ENCODE data around the gene ZNF385C.

ZNF385C gene

DNA sequence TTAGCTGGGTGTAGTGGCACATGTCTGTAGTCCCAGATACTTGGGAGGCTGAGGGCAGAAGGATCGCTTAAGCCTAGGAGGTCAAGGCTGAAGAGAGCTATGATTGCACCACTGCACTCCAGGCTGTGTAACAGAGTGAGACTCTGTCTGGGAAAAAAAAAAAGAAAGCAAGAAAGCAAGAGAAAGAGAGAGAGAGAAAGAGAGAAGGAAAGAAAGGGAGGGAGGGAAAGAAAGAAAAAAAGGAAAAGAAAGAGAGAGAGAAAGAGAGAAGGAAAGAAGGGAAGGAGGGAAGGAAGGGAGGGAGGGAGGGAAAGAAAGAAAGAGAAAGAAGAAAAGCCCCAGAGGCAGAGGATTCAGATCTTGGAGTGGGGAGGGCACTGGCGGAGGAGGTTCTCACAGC is 7.7 kb upstream of the ZNF385C start:
- DNase-seq: no peak

- DNase-seq: no peak
These were observed 6.0 kb upstream of the ZNF385C start for GRCh38 chr17:42104264-42104663.

DNA sequence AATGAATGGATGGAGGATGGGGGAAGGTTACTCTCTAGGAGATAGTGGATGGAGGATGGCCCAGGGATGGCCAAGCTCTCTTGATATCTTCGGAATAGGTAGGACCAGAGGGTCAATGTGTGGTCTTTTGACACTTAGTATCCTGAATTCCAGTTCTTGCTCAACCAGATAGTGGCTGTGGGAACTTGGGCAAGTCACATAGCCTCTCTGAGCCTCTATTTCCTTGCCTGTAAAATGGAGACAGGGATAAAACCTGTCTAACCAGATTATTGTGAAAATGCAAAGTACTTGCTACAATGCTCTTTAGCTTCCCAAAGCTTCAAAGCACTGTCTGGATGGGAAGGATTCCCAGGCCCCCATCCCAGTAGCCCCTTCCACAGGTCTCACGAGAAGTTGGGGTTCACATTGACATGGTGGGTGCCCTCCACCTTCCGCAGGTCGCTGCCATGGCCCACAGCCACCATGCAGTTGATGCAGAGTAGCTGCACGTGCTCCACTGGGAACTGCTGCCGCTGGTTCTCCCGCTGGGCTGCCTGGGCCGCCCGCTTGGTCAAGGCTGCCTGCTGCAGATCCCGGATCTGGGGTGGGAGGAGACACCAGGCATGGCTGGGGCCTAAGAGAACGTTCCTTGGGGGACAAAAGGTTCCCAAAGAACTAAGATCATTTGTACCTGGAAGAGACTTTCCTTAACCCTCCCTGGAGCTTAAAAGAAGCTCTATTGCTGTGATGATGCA is 5.1 kb upstream of the ZNF385C start:
- no peak for DNase-seq

DNA sequence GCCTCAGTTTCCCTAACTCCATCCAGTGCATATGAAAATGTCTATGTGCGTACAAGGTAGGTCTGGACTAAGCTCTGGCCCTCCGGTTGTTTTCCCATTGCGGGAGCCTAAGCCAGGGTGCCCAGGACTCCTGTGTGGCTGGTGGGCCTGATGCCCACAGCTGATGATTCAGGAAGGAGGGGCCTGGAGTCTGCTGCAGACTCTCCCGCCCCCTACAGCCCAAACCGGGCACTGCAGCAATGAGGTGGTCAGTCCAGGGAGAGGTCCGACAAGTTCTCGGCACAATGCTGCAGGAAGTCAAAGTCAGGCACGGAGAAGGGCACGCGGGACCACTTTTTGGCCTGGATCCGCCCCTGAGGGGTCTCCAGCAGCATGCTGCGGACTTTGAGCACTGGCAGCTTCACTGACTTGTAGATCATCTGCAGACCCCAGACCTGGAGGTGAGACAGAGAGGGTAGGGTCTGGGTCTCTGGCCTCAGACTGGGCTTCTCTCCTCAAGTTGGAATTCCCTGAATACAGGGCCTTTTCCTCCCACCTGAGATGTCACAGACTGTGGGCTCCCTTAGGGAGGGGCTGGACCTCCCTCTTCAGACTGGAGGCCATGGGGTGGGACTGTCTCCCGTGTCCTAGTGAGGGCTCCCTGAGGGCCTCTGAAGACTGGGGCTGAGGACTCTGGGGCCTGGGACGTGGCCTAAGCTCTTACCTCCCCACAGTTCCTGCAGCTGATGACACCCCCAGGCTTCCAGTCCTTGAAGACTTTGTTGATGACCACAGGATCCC is 3.4 kb upstream of the ZNF385C start:
- no peak for DNase-seq

DNA sequence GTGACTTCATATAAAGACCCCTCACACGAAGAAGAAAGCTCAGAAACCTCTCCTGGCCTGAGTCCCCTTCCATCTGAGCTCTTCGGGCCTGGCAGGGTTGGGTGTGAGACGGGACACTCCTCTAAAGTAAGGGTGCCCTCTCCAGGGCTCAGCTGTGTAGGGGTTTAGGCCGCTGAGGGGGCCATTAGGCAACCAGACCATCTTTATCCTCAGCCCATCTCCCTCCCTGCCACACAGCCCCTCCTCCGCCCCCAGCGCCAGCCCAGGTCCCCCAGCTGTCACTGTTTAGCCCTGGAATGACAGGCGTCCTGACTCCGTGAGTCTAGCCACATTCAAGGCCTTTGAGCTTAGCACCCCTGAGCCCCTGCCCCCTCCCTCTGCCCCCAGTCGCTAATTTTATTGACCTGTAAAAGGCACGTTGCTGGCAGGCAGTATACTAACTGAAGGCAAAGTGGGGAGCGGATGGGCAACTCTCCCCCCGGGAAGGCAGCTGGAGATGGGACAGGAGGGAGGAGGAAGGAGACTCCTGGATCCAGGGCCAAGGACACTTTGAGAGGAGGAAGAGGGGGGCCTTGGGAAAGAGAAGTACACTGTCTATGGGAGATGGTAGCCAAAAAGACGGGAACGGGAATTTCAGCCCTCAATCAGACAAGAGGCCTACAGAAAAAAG is 592 bp upstream of the ZNF385C start:
- no peak for DNase-seq

GRCh38 chr17:42096360-42097111 is 1.7 kb downstream of the ZNF385C start:
- no peak for DNase-seq

DNA sequence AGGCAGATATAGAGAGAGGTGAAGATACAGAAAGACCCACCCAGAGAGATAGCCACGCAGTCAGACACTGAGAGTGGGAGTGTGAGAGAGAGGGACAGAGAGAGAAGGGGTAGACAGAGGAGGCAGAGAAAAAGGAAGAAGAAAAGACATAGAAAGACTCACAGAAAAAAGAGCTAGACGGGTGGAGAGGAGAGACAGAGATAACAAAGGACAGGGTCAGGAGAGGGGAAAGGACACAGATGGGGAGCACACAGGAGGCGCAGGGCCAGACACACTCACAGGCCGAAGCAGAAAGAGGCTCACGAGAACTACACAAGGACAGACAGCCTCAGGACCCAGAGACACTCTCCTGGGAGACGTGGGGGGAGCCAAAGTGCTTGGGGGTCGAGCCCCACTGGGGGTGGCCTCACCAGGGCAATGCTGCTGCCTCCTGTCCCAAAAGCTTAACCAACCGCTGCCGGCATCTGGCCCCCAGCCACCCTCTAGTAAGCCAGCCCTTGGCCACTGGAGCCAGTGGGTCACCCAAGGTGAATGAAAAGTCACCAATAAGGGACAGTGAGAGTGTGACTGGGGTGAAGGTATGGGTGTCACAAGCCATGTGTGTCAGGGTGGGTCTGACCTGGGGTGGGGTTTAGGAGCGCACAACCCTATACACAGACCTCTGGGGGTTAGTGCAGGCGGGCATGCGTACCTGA is 3.8 kb downstream of the ZNF385C start:
- DNase-seq: no peak

DNA sequence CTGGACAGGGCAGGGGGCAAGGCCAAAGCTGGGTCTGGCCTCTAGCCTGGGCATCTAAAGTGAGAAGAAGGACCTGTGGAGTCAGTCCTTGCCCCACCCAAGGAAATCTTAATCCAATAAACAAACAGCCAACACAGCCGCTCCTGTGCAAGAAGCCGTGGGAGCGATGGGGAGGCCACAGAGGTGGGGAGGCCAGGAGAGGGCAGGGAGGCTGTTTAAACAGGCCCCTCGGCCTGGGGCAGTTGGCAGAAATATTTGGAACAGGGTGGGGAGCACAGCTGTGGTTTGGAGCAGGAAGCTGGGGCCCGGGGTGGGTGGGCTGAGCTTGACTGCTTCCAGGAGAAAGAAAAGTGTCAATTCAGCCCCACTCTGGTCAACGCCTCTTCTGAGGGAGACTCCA is 5.3 kb downstream of the ZNF385C start:
- no peak for DNase-seq

DNA sequence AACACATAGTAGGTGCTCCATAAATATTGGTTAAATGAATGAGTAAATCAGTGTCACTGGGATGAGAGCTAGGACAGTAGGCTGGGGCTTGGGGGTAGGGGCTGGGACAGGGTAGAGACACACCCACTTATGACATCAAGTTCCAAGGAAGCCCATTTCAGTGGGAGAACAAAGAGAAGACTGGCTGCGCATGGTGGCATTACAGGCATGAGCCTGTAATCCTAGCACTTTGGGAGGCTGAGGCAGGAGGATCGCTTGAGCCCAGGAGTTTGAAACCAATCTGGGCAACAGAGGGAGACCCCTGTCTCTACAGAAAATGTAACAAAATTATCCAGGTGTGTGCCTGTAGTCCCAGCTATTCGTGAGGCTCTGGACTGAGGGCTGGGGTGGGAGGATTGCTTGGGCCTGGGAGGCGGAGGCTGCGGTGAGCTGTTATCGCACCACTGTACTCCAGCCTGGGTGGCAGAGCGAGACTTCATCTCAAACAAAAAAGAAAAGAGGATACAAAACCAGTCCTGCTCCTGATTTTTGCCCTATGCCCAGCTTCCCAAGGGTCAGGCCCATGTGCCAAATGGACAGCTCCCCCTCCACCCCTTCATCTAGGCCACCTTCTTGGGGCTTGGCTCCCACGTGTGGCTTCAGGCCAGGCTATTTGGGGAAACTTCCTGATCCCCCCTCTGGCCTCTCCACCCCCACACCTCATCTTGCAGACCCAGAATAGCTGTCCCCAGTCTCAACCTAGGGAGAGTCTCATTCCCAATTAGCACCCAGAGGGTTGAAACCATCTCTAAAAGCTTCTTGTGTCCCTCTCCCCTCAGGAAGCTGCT is 7.1 kb downstream of the ZNF385C start:
- DNase-seq: no peak

DNA sequence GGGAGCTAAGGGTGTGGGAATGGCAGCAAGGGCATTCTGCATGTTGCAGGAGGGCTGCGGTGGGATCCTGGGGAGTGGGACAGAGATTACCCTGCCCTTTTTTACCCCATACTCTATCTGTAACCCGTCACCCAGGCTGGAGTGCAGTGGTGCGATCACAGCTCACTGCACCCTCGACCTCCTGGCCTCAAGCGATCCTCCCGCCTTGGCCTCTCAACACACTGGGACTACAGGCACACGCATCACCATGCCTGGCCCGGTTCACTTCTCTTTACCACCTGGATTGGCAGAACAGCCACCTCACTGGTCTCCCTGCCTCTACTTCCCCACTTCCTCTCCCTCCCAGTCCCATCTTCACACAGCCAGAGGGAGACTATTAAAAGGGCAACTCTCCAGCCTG is 9.5 kb downstream of the ZNF385C start:
- DNase-seq: no peak

DNA sequence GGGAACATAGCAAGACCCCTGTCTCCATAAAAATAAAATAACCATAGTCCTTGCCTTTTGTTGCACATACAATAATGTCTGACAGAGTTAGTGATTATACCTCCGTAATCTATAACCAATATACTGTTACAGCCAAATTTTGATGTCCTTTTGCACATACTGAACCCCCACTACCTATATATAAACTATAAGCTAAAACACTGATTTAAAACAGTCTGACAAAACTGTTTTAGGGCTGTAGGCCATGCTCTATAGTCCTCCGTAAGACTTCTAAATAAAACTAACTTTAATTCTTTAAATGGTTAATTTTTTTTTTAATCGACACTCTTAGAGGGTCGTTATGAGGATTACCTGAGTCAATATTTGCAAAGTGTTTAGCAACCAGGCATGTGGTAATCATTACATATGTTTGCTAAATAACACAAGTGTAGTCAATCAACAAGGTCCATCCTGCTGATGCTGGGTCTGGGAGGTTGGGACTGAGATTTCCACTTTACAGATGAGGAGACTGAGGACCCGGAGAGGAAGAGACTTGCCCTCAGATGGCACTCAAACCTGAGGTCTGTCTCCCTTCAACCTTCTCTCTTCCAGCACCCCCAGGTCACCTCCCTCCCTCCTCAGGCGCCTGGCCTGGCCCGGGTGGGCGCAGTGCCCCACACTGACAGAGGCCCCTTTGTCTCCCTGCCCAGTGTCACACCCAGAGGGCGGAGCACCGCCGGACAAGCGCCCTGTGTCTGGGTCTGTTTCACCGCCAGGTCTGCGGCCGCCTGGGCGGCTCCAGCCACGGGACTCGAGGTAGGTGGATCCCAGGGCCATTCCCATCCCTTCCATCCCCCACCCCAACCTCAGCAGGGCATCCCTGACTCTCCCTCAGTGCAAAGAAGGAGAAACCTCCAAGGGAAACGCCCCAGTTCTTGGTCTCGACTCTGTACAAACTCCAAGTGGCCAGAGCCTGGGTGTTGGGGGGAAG is 10.3 kb downstream of the ZNF385C start:
- no peak for DNase-seq

DNA sequence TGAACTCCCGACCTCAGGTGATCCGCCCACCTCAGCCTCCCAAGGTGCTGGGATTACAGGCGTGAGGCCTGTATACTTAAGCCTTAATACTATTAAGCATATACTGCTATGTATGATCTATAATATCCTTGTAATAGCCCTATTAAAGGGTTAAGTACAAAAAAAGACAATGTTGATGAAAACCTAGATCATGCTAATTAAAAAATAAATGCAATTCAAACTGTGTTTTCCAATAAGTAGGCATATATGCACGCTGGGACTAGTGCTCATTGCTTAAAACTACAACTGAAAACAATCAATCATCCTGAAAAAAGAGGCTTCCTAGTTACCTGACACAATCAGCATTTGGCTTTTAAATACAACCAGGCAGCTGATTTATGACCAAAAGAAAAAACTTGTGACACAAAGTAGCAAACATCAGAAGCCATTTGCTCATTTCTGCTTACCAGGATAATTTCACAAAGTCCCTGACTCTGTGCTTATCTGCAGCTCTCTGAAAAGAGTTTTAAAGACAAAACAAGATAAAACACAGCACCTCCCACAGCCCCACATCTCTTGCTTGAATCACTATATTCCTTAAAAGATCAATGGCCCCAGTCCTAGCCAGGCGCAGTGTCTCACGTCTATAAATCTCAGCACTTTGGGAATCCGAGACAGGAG is 11.1 kb downstream of the ZNF385C start:
- DNase-seq: no peak

DNA sequence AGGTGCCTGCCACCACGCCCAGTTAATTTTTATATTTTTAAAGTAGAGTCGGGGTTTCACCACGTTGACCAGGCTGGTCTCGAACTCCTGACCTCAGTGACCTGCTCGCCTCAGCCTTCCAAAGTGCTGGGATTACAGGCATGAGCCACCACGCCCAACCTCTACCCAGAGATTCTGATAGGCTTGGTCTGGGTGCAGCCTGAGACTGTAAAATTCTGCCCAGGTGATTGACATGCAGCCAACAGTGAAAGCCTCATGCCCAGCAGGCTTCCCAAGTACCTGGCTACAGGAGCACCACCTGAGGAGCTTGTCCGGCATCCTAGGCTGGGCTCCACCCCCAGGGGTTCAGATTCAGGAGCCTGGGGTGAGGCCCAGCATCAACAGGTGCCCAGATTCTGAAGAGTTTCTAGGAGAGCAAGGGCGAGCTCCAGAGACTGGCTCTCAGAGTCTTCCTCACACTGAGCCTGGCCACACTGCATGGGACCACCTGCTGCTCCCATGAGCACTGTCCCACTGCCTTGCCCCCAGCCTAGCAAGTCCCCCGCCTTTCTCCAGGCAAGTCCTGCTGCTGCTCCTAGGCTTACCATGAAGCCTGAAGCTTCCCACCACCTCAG is 16.6 kb downstream of the ZNF385C start:
- DNase-seq: no peak

DNA sequence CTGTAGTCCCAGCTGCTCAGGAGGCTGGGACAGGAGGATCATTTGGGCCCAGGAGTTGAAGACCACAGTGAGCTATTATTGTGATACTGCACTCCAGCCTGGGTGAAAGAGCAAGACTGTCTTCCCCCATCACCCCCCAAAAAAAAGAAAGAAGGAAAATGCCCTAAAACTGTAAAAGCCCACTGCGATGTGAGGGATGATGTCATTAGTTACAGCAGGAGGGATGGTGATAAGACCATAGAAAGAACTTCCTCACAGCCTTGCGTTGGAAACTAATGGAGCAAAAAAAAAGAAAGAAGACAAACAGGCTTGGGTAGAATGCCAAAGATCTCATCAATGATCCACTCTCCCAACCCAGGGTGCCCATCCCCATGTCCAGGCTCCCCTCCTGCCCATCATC is 18.7 kb downstream of the ZNF385C start:
- no peak for DNase-seq

DNA sequence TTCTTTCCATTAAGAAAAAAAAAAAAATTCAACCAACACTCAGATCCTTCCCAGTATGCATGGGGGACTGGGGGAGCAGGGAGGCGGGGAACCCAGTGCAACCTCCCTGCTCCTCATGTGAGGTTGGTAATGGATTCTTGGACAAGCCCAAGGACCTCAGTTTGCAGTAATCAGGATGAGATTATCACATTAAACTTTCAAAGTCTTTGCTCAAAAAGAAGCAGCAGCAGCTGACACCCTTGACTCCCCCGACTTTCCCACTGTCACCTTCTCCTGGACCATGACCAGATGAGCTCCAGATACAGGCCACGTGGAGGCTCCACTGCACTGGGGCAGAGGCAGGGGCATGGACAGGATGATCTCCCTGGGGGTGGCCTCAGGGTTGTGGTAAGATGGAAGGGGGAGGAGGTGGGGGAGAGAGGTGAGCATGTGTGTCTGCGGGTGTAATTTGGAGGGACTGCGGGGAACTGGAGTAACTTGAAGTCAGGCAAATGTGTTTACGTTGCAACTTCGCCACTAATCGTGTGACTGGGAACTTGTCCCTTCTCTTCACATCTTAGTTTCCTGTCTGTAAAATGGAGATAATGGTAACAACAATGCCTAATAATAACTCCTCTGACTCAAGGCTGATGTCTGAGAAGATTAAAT is 19.8 kb downstream of the ZNF385C start:
- no peak for DNase-seq

DNA sequence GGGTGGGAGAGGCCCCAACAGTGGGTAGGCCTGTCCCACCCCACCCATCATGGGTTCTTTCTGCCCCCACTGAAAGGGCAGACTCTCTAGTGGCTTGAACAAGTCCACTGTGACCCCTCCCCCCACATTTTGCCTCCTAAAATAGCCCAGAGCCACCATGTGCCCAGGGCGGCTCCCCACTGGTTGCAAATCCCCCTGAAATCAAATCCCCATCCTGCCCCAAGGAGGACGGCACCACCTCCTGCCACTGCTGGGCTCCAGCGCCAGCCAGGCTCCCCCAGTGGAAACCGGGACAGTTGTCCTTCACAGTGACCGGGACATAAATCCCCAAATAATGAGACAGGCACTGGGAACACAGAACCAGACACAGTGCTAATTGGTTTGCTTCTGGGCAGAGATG is 20.5 kb downstream of the ZNF385C start:
- DNase-seq: no peak

DNA sequence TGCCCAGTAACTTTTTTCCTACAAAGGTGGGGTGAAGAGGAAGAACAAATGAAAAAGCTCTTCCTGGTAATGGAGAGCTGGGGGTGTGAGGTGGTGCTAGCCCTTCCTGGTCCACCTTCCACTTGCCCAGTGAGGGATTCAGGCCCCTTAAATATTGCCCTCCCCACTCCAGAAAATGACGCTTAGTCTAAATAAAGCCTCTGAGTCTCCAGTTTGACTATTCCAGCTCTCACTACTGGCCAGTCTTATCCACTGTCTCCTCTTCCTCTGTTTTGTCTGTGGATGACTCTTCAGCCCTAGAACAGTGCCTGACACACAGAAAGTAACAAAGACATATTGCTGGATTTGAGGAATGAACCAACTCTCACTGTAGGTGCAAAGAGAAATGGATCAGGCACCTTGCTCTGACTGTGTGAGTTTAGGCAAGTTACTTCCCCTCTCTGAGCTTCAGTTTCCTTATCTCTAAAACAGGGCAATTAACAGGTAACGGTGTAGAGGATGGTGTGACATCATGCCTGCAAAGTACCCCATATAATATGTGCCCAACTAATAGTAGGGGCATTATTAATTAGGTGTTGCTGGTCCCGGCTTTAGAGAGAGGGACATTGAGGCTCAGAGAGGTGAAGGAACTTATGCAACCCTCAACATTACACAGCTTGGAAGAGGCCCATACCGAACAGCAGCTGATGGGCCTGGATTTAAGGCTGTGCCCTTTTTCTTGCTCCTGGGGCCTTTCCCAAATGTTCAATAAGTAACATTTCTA is 21.3 kb downstream of the ZNF385C start:
- DNase-seq: no peak

DNA sequence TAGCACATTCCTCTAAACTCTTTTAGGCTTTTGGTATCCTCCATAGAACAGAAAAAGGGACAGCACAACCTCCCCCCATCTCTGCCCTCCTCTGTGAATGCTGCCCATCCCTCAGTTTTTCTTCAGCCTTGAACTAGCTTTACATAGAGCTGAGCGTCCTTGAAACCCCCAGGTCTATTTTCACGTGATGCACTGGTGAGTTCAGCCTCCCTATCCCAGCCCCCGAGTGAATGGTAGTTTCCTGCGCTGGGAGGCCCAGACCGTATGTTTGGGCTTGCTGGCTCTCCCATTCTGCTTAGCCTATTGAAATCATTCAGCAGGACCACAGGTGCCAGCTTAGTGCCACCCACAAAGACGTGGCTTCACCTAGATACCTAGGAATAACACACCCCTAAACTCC is 22.5 kb downstream of the ZNF385C start:
- DNase-seq: no peak
